Nephron (organoid): ENCODE data around the gene TPD52L1.

Experiments
- H3K27ac Mint-ChIP-seq, 3 experiments: 2 replicates each; pipeline ENCODE4 v1.8.0; 2020; ENCODE audit warnings: mixed read lengths in 3 of 3, mild to moderate bottlenecking in 2 of 3, moderate library complexity in 1 of 3
- H3K27me3 Mint-ChIP-seq: 2 replicates; pipeline ENCODE4 v1.8.0; 2021; ENCODE audit warnings: low read depth, mild to moderate bottlenecking, moderate library complexity, mixed read lengths
- H3K36me3 Mint-ChIP-seq: 2 replicates; pipeline ENCODE4 v1.8.0; 2020; ENCODE audit warnings: low read depth, mixed read lengths
- H3K4me1 Mint-ChIP-seq: 2 replicates; pipeline ENCODE4 v1.8.0; 2020; ENCODE audit warnings: mixed read lengths
- H3K4me3 Mint-ChIP-seq, 3 experiments: 2 replicates each; pipeline ENCODE4 v1.8.0; 2020; ENCODE audit warnings: mild to moderate bottlenecking in 3 of 3, mixed read lengths in 3 of 3, moderate library complexity in 2 of 3
- H3K9me3 Mint-ChIP-seq: 2 replicates; pipeline ENCODE4 v1.8.0; 2020; ENCODE audit warnings: mixed read lengths
- TF ChIP-seq, protein P1 (sequence below), 3 experiments: fragments of 200-600 bp; sonication (generic); IDR thresholded peaks; one replicate each; pipeline ENCODE4 v1.5.0; 2021; ENCODE audit warnings: antibody characterized with exemption in 3 of 3; ENCODE audit not compliant: unreplicated experiment in 3 of 3

The TPD52L1 gene

GRCh38 chr6:125219361-125219895 lies 65.9 kb downstream of the TPD52L1 start:
- H3K27ac Mint-ChIP-seq, result peak overlapping the region in 1 of 3 experiments; percentile 36
- no peaks in the 10 kb centered on the region for H3K36me3 Mint-ChIP-seq
- TF ChIP-seq, protein P1, sequence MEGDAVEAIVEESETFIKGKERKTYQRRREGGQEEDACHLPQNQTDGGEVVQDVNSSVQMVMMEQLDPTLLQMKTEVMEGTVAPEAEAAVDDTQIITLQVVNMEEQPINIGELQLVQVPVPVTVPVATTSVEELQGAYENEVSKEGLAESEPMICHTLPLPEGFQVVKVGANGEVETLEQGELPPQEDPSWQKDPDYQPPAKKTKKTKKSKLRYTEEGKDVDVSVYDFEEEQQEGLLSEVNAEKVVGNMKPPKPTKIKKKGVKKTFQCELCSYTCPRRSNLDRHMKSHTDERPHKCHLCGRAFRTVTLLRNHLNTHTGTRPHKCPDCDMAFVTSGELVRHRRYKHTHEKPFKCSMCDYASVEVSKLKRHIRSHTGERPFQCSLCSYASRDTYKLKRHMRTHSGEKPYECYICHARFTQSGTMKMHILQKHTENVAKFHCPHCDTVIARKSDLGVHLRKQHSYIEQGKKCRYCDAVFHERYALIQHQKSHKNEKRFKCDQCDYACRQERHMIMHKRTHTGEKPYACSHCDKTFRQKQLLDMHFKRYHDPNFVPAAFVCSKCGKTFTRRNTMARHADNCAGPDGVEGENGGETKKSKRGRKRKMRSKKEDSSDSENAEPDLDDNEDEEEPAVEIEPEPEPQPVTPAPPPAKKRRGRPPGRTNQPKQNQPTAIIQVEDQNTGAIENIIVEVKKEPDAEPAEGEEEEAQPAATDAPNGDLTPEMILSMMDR (IDR thresholded peaks at IDR 0.05; ENCODE audit: unreplicated experiment in 3 of 3), result no peak
- no peak overlapping the region for H3K4me3 Mint-ChIP-seq
- no peaks in the 10 kb centered on the region for H3K9me3 Mint-ChIP-seq
- H3K4me1 Mint-ChIP-seq, result peaks cover 32% of the 10 kb centered on the region
- H3K27me3 Mint-ChIP-seq, result no peaks in the 10 kb centered on the region

GRCh38 chr6:125220712-125221111 lies 67.1 kb downstream of the TPD52L1 start:
- Mint-ChIP-seq H3K27ac (peak overlapping the region; percentile 50 to 71 (median 60)), H3K4me1 (peaks cover 33% of the 10 kb centered on the region), H3K9me3 (no peaks in the 10 kb centered on the region), H3K27me3 (no peaks in the 10 kb centered on the region), H3K36me3 (no peaks in the 10 kb centered on the region), H3K4me3 (no peak overlapping the region)
- TF ChIP-seq, protein P1 (IDR thresholded peaks at IDR 0.05; ENCODE audit: unreplicated experiment in 3 of 3), result no peak

DNA sequence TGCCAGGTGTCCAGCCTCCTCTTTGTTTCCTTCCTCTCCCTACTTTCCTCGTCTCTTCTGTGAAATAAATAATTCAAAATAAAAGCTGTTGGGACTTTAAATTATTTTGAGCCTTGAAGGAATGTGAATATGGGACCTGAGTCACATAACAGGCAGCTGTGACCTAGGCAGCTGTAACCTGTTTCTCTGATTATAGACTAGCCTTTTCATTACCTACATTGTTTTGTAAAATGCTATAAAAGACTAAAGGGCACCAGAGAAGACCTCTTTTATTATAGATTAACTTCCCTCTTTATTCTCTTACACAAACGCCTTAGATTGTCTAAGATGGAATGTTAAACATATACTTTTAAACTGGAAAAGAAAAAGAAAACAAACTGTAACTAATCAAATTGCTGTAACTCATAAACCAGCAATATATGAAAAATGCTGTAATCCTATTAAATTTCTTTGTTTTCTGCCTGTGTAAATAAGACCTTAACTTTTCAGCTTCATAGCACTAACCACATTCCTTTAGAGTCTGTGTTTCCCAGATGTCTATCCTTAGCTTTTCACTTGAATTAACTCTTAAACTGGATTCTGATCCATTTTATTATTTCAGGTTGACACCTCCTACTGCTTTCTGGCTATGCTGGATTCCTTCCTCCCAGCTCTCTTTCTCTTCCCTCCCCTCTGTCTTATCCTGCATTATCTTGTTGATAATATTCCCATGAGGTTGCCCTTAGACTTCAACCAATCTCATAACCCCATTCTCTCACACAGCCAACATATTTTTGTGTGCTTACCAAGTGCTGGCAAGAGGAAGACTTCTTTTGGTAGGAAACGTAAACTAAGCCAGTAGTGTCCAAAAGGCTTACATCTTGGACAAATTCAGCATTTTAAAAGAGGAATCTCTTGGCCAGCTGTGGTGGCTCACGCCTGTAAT lies 69.2 kb downstream of the TPD52L1 start:
- H3K27ac Mint-ChIP-seq, result peak overlapping the region; percentile 52 to 84 (median 69)
- no peaks in the 10 kb centered on the region for H3K9me3 Mint-ChIP-seq
- TF ChIP-seq, protein P1 (IDR thresholded peaks at IDR 0.05; ENCODE audit: unreplicated experiment in 3 of 3), result no peak
- peaks cover 33% of the 10 kb centered on the region for H3K4me1 Mint-ChIP-seq
- no peaks in the 10 kb centered on the region for H3K27me3 Mint-ChIP-seq
- H3K36me3 Mint-ChIP-seq, result no peaks in the 10 kb centered on the region
- peak overlapping the region in 1 of 3 experiments; percentile 26 for H3K4me3 Mint-ChIP-seq

- peaks cover 38% of the 10 kb centered on the region for H3K4me1 Mint-ChIP-seq
- peak overlapping the region; percentile 46 to 58 (median 48) for H3K27ac Mint-ChIP-seq
- no peaks in the 10 kb centered on the region for H3K36me3 Mint-ChIP-seq
- H3K9me3 Mint-ChIP-seq, result no peaks in the 10 kb centered on the region
- no peak overlapping the region for H3K4me3 Mint-ChIP-seq
- TF ChIP-seq, protein P1 (IDR thresholded peaks at IDR 0.05; ENCODE audit: unreplicated experiment in 3 of 3), result no peak
- H3K27me3 Mint-ChIP-seq, result no peaks in the 10 kb centered on the region
Observed at GRCh38 chr6:125224231-125224861, 70.8 kb downstream of the TPD52L1 start.

GRCh38 chr6:125227244-125227643 lies 73.7 kb downstream of the TPD52L1 start:
- TF ChIP-seq, protein P1 (IDR thresholded peaks at IDR 0.05; ENCODE audit: unreplicated experiment in 3 of 3), result no peak
- no peaks in the 10 kb centered on the region for H3K9me3 Mint-ChIP-seq
- H3K36me3 Mint-ChIP-seq, result no peaks in the 10 kb centered on the region
- H3K27me3 Mint-ChIP-seq, result no peaks in the 10 kb centered on the region
- H3K27ac Mint-ChIP-seq, result no peak overlapping the region
- peaks cover 30% of the 10 kb centered on the region for H3K4me1 Mint-ChIP-seq
- H3K4me3 Mint-ChIP-seq, result no peak overlapping the region
